ENCODE results near the gene EDC4.

DNA sequence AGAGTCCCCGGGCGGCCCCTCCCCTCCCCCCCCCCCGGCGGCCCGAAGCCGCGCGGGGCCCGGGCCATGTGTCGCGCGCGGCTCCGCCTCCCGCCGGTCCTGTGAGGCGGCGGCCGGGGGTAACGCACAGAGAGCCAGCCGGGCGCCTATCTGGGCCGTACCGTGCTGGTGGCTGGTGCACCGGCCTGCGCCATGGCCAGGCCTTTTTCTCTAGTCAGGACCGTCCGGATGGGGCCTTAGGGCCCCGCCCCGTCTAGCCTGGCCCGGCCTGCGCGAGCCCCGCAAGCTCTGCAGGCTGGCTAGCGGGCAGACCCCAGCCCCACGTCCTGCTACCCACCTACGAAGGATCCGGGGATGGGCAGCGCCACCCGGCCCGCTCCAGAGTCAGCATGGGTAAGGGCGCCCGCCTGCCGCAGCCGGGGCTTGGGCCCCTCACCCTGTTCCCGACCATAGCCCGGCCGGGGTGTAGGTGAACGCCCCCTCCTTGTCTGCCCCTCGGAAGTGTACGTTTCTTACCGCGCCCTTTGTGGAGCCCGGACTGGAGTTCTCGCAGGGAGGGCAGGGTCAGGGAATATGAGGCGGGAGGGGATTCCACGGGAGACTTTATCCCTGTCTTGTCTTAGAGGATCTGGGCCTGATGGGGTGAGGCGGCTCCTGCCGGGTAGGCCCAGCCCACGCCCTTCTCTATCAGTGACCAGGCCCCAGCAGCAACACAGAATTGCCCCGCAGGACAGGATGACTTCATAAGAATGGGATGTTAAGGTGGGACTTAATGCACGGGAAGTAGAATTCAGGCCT lies 25.6 kb upstream of the EDC4 start, which contains the start of gene CENPT:
- no peak for TF ChIP-seq EZH2 (IDR thresholded peaks at IDR 0.05; ENCODE audit: borderline replicate concordance)
- TF ChIP-seq, protein P1, sequence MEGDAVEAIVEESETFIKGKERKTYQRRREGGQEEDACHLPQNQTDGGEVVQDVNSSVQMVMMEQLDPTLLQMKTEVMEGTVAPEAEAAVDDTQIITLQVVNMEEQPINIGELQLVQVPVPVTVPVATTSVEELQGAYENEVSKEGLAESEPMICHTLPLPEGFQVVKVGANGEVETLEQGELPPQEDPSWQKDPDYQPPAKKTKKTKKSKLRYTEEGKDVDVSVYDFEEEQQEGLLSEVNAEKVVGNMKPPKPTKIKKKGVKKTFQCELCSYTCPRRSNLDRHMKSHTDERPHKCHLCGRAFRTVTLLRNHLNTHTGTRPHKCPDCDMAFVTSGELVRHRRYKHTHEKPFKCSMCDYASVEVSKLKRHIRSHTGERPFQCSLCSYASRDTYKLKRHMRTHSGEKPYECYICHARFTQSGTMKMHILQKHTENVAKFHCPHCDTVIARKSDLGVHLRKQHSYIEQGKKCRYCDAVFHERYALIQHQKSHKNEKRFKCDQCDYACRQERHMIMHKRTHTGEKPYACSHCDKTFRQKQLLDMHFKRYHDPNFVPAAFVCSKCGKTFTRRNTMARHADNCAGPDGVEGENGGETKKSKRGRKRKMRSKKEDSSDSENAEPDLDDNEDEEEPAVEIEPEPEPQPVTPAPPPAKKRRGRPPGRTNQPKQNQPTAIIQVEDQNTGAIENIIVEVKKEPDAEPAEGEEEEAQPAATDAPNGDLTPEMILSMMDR (IDR thresholded peaks at IDR 0.05; ENCODE audit: poor library complexity) = no peak

All from hepatocyte (in vitro differentiated cells).